Neural cell (in vitro differentiated cells): ENCODE data around the gene SLC7A1. TPM values are rescaled to one million over a fixed set of nuclear protein-coding genes. Genes with fewer than 3 reads are reported as not detected.

Experiments
- H2AFZ ChIP-seq: fragments of 200-600, 300-800 bp; sonication (generic), shearing (Covaris generic); 2 replicates; pipeline ENCODE4 v1.6.0; 2014; ENCODE audit warnings: low read depth, mild to moderate bottlenecking, antibody characterized with exemption, low read length, moderate library complexity
- H3F3A ChIP-seq: fragments of 200-600 bp; shearing (Covaris generic); 2 replicates; pipeline ENCODE4 v1.6.1; 2016; ENCODE audit warnings: mild to moderate bottlenecking, moderate library complexity, mixed read lengths, antibody characterized with exemption, low read length; ENCODE audit not compliant: insufficient read depth, poor library complexity, severe bottlenecking
- H3K27ac ChIP-seq: fragments of 200-600, 300-800 bp; sonication (generic), shearing (Covaris generic); 2 replicates; pipeline ENCODE4 v1.5.1; 2014; ENCODE audit warnings: mild to moderate bottlenecking, low read length, moderate library complexity
- H3K27me3 ChIP-seq: fragments of 300-800, 200-600 bp; sonication (generic), shearing (Covaris generic); 2 replicates; pipeline ENCODE4 v1.6.0; 2014; ENCODE audit warnings: mild to moderate bottlenecking, low read depth, low read length, moderate library complexity; ENCODE audit not compliant: insufficient read depth
- H3K36me3 ChIP-seq: fragments of 300-800, 200-600 bp; sonication (generic), shearing (Covaris generic); 2 replicates; pipeline ENCODE4 v1.5.1; 2014; ENCODE audit warnings: mild to moderate bottlenecking, antibody characterized with exemption, low read length, moderate library complexity; ENCODE audit not compliant: insufficient read depth
- H3K4me2 ChIP-seq: fragments of 300-800, 200-600 bp; sonication (generic), shearing (Covaris generic); 2 replicates; pipeline ENCODE4 v1.6.0; 2014; ENCODE audit warnings: mild to moderate bottlenecking, low read length
- H3K4me3 ChIP-seq: fragments of 300-800, 200-600 bp; sonication (generic), shearing (Covaris generic); 2 replicates; pipeline ENCODE4 v1.5.1; 2014; ENCODE audit warnings: mild to moderate bottlenecking, low read length, moderate library complexity
- H3K79me2 ChIP-seq: fragments of 200-600 bp; shearing (Covaris generic); replicated peaks from 2 replicates; pipeline ENCODE4 v1.6.0; 2014; ENCODE audit warnings: mild to moderate bottlenecking, low read length, moderate library complexity; ENCODE audit not compliant: insufficient read depth
- H3K9ac ChIP-seq: fragments of 300-800, 200-600 bp; sonication (generic), shearing (Covaris generic); 2 replicates; pipeline ENCODE4 v1.6.1; 2016; ENCODE audit warnings: mild to moderate bottlenecking, low read length, mixed read lengths
- H3K9me2 ChIP-seq: fragments of 200-600 bp; shearing (Covaris generic); 2 replicates; pipeline ENCODE4 v1.6.1; 2016; ENCODE audit warnings: mild to moderate bottlenecking, low read length, mixed read lengths; ENCODE audit not compliant: insufficient read depth
- H3K9me3 ChIP-seq: fragments of 200-600, 300-800 bp; sonication (generic), shearing (Covaris generic); 2 replicates; pipeline ENCODE4 v1.6.1; 2016; ENCODE audit warnings: mild to moderate bottlenecking, mixed run types, low read length, moderate library complexity, mixed read lengths
- H4K20me1 ChIP-seq: fragments of 200-600 bp; shearing (Covaris generic); 2 replicates; pipeline ENCODE4 v1.6.1; 2016; ENCODE audit warnings: mild to moderate bottlenecking, mixed run types; ENCODE audit not compliant: insufficient read depth
- EP300 ChIP-seq: fragments of 450-650 bp; conservative IDR thresholded peaks from 2 replicates; pipeline ENCODE4 v1.6.1; 2014; ENCODE audit warnings: antibody characterized with exemption, mild to moderate bottlenecking, moderate library complexity; ENCODE audit not compliant: poor library complexity, severe bottlenecking
- EZH2 ChIP-seq: fragments of 200-600, 300-800 bp; shearing (Covaris generic), sonication (generic); IDR thresholded peaks from 2 replicates; pipeline ENCODE4 v1.6.1; 2014; ENCODE audit warnings: antibody characterized with exemption, low read length, borderline replicate concordance, mild to moderate bottlenecking; ENCODE audit not compliant: insufficient read depth, poor library complexity, severe bottlenecking
- MXI1 ChIP-seq: fragments of 450-650 bp; conservative IDR thresholded peaks from 2 replicates; pipeline ENCODE4 v1.6.1; 2014; ENCODE audit warnings: antibody characterized with exemption, mild to moderate bottlenecking; ENCODE audit not compliant: poor library complexity, severe bottlenecking
- POLR2AphosphoS5 ChIP-seq: IDR thresholded peaks from 2 replicates; pipeline ENCODE4 v1.6.1; 2012
- RAD21 ChIP-seq: fragments of 450-650 bp; conservative IDR thresholded peaks from 2 replicates; pipeline ENCODE4 v1.6.1; 2014; ENCODE audit warnings: antibody characterized with exemption, mild to moderate bottlenecking, moderate library complexity
- SMC3 ChIP-seq: fragments of 450-650 bp; conservative IDR thresholded peaks from 2 replicates; pipeline ENCODE4 v1.6.1; 2014; ENCODE audit warnings: antibody characterized with exemption, mild to moderate bottlenecking, moderate library complexity; ENCODE audit not compliant: poor library complexity
- TAF1 ChIP-seq: IDR thresholded peaks from 2 replicates; pipeline ENCODE4 v1.6.1; 2012; ENCODE audit warnings: low read depth
- polyA plus RNA-seq: library from polyadenylated mRNA; depleted of rRNA; stranded (reverse); fragments of >200 nt; gene quantifications from 2 replicates; pipeline ENCODE4 v1.2.3, GENCODE V29; 2014
- TF ChIP-seq, protein P1 (sequence below): IDR thresholded peaks from 2 replicates; pipeline ENCODE4 v1.6.1; 2012; ENCODE audit warnings: borderline replicate concordance
- TF ChIP-seq, protein P2 (sequence below): fragments of 450-650 bp; IDR thresholded peaks from 2 replicates; pipeline ENCODE4 v1.5.1; 2014; ENCODE audit warnings: antibody characterized with exemption, mild to moderate bottlenecking, moderate library complexity; ENCODE audit not compliant: poor library complexity, severe bottlenecking

Gene SLC7A1
- polyA plus RNA-seq, 1 donor from 2014 or later, result 2.6 TPM

DNA sequence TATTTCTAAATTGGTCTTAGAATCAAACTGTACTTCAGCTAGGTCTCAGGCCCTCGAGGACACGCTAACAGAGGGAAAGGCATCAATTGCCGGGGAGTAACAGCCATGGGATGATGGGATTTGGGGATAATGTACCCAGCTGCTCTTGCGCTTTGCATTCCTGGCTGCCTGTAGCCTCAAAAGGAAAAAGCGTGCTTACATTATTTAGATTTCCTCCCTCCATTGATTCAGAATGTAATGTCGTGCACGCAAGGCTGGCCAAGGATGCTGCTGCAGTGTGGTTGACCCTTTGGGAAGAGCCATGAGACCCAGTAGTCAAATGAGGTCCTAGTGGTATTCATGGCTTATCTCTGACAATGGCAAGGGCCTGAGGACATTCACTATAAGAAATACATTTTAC, 95.1 kb downstream of the SLC7A1 start:
- no peak for TF ChIP-seq MXI1
- TF ChIP-seq EP300, result no peak
- no peak for TF ChIP-seq SMC3
- TF ChIP-seq, protein P1, sequence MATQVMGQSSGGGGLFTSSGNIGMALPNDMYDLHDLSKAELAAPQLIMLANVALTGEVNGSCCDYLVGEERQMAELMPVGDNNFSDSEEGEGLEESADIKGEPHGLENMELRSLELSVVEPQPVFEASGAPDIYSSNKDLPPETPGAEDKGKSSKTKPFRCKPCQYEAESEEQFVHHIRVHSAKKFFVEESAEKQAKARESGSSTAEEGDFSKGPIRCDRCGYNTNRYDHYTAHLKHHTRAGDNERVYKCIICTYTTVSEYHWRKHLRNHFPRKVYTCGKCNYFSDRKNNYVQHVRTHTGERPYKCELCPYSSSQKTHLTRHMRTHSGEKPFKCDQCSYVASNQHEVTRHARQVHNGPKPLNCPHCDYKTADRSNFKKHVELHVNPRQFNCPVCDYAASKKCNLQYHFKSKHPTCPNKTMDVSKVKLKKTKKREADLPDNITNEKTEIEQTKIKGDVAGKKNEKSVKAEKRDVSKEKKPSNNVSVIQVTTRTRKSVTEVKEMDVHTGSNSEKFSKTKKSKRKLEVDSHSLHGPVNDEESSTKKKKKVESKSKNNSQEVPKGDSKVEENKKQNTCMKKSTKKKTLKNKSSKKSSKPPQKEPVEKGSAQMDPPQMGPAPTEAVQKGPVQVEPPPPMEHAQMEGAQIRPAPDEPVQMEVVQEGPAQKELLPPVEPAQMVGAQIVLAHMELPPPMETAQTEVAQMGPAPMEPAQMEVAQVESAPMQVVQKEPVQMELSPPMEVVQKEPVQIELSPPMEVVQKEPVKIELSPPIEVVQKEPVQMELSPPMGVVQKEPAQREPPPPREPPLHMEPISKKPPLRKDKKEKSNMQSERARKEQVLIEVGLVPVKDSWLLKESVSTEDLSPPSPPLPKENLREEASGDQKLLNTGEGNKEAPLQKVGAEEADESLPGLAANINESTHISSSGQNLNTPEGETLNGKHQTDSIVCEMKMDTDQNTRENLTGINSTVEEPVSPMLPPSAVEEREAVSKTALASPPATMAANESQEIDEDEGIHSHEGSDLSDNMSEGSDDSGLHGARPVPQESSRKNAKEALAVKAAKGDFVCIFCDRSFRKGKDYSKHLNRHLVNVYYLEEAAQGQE, result no peak
- TF ChIP-seq, protein P2, sequence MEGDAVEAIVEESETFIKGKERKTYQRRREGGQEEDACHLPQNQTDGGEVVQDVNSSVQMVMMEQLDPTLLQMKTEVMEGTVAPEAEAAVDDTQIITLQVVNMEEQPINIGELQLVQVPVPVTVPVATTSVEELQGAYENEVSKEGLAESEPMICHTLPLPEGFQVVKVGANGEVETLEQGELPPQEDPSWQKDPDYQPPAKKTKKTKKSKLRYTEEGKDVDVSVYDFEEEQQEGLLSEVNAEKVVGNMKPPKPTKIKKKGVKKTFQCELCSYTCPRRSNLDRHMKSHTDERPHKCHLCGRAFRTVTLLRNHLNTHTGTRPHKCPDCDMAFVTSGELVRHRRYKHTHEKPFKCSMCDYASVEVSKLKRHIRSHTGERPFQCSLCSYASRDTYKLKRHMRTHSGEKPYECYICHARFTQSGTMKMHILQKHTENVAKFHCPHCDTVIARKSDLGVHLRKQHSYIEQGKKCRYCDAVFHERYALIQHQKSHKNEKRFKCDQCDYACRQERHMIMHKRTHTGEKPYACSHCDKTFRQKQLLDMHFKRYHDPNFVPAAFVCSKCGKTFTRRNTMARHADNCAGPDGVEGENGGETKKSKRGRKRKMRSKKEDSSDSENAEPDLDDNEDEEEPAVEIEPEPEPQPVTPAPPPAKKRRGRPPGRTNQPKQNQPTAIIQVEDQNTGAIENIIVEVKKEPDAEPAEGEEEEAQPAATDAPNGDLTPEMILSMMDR, result no peak
- no peak for TF ChIP-seq POLR2AphosphoS5
- no peak for TF ChIP-seq TAF1
- no peak for TF ChIP-seq RAD21
- no peak for TF ChIP-seq EZH2
- H3K27me3 ChIP-seq, result no peaks in the 10 kb centered on the region
- H3F3A ChIP-seq, result no peaks in the 10 kb centered on the region
- no peak overlapping the region for H3K27ac ChIP-seq
- H3K9ac ChIP-seq, result no peak overlapping the region
- H3K79me2 ChIP-seq, result no peaks in the 10 kb centered on the region
- H3K4me2 ChIP-seq, result no peak overlapping the region
- H3K9me2 ChIP-seq, result no peaks in the 10 kb centered on the region
- H2AFZ ChIP-seq, result no peak overlapping the region
- H3K9me3 ChIP-seq, result no peaks in the 10 kb centered on the region
- H3K4me3 ChIP-seq, result no peak overlapping the region
- no peaks in the 10 kb centered on the region for H3K36me3 ChIP-seq
- H4K20me1 ChIP-seq, result no peaks in the 10 kb centered on the region

DNA sequence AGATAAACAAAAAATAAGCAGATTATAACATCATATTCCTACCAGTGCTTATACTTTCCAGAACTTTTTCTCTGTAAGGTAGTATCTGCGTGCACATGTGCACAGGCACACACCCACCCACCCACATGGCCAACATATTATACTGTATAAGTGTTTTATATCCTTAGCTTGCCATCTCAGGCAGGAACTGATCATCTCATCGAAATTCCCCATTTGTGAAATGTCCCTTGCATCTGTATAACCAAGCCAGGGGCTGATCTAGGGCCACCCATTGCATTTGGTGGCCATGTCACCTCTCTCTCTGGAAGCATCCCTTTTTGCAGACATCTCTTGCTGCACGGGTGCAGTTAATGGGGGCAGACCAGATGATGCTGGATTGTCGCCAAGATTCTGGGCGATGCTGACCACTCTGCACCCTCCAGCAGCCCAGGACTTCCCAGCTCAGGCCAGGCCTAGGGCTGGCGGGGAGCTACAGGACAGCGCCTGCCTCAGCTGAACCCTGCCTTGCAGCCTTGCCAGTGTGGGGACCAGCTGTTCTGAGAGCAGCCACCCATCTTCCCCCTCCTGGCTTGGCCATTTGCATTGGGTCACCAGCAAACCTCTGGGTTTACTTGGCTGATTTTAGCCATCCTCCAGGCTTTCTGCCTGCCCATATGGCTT, 95.9 kb downstream of the SLC7A1 start:
- Histone ChIP-seq H3K27ac (no peak overlapping the region), H2AFZ (no peak overlapping the region), H3K9me2 (no peaks in the 10 kb centered on the region), H3K36me3 (no peaks in the 10 kb centered on the region), H3K27me3 (no peaks in the 10 kb centered on the region), H3K4me2 (no peak overlapping the region), H4K20me1 (no peaks in the 10 kb centered on the region), H3K9me3 (no peaks in the 10 kb centered on the region), H3F3A (no peaks in the 10 kb centered on the region), H3K9ac (no peak overlapping the region), H3K4me3 (no peak overlapping the region), H3K79me2 (no peaks in the 10 kb centered on the region)
- no peak for TF ChIP-seq EZH2
- no peak for TF ChIP-seq MXI1
- TF ChIP-seq, protein P1, result no peak
